HG03378 (cell line): ENCODE data around the gene ANKS1A.
A peak's percentile ranks its signal among the peaks of the same experiment; 100 is the strongest.
"Not testable (repeated sequence)": the region's sequence is repeated elsewhere in the genome, so short reads cannot be mapped to it uniquely, and the experiment has no call there.

Experiments
- ATAC-seq: cut with Tn5 transposase; IDR thresholded peaks from one replicate; pipeline ENCODE4 v1.9.1; 2021; ENCODE audit warnings: mild to moderate bottlenecking, moderate library complexity; ENCODE audit not compliant: unreplicated experiment

ANKS1A gene

GRCh38 chr6:34884996-34885395 is 4.1 kb upstream of the ANKS1A start:
- no peak for ATAC-seq

DNA sequence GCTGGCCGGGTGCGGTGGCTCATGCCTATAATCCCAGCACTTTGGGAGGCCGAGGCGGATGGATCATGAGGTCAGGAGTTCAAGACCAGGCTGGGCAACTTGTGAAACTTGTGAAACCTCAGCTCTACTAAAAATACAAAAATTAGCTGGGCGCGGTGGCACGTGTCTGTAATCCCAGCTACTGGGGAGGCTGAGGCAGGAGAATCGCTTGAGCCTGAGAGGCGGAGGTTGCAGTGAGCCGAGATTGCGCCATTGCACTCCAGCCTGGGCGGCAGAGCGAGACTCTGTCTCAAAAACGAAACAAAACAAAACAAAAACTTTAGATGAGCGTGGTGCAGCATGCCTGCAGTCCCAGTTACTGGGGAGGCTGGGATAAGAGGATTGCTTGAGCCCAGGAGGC is 3.2 kb upstream of the ANKS1A start:
- ATAC-seq, result not testable (repeated sequence)

GRCh38 chr6:34887753-34888513 is 1.1 kb upstream of the ANKS1A start, which contains the start of gene TAF11:
TSS of gene TAF11 (minus strand) at chr6:34888042. CDS start at chr6:34887957, 85 bp downstream.
- peak; percentile 73 for ATAC-seq

DNA sequence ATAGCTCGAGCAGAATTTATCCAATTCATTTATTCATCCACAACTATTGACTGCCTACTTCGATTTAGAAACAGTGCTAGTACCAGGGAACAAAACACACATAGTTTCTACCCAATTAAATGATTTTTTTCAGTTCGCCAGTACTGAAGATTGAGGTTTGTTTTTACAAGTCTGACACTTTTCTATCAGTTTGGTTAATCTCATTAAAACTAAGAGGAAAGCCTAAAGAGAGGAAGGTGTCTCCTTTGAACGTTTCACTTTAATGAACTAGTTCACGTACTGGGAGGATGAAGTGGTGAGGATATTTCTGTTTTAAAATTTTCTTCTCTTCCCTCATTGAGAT is 570 bp upstream of the ANKS1A start:
- no peak for ATAC-seq

DNA sequence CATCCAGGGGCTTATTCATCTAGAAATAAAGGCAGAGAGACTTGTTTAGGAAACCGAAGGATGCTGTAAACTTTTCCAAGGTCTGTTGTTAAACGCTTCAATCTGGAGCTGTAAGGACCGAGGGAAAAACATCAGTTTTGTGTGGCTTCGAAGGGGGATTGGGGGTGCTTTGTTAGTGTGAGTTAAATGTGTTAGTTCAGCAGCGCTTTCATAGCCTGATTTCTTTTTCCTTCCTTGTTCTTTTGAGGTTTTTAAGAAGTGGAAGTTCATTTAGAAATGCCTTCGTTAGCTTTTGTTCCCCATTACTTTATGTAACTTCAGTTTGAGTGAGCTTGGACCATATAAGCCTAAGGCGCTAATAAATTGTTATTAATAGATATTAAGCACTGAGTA is 1.5 kb downstream of the ANKS1A start:
- ATAC-seq, result no peak

- ATAC-seq, result no peak
Observed at GRCh38 chr6:34891296-34891695, 2.2 kb downstream of the ANKS1A start.

GRCh38 chr6:34894693-34895092 is 5.6 kb downstream of the ANKS1A start:
- no peak for ATAC-seq

GRCh38 chr6:34897130-34897529 is 8.1 kb downstream of the ANKS1A start:
- no peak for ATAC-seq

DNA sequence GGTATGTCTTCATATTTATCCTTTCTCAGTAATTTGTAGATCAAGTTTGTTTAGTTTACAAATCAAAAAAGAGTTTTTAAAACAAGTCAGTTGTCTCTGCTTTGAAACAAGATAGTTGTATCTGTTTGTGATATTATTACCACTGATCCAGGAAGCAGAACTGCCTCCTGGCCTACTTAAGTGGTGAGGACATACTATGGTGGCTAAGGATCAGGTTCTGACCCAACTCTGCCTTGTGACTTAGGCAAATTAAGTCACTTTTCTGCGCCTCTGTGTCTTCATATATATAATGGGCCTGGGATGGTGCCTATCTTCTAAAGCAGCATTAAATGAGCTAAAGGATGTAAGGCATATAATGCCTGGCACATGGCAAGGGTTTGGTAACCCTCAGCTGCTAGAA is 8.7 kb downstream of the ANKS1A start:
- no peak for ATAC-seq

GRCh38 chr6:34899748-34900147 is 10.7 kb downstream of the ANKS1A start:
- not testable (repeated sequence) for ATAC-seq

DNA sequence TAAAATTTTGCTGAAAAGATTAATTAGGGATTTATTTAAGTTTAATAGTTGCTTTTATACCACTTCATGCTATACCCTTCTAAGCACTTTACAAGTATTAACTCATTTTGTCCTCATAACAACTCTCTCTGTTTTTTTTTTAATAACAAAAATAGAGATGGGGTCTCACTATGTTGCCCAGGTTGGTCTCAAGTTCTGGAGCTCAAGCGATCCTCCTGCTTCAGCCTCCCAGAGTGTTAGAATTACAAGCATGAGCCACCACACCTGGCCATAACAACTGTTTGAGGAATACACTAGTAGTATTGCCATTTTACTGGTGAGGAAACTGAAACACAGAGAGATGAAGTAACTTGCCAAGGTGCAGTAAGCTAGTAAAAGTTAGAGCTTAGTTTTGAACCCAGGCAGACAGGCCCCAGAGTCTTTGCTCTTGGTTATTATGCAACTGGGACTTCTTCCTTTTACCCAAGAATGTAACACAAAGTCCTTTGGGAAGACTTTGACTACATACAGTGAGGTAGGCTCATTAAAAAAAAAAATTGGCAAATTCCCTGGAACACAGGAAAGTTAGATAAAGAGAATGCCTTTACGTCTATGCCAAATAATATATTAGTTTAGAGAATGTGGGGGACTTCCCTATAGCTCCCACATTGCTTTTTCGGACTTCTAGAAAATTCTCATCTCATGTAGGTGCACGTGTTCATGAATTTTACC is 11.4 kb downstream of the ANKS1A start:
- ATAC-seq, result no peak

DNA sequence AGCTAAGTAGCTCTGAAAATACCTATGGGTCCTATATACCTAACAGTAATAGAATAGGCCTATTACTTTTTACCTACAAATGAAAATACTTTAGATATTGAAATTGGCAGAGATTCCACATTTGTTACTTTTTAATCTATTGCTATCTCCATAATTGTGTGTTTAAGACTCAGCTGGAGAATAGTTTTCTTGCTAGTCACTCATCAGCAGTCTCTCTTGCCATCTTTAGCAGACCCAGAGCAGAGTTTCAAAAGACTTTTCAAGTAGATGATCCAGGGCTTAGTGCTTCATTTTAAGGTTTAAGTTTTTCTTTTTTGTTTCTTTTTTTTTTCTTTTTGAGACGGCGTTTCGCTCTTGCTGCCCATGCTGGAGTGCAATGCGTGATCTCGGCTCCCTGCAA is 12.9 kb downstream of the ANKS1A start:
- ATAC-seq, result no peak

DNA sequence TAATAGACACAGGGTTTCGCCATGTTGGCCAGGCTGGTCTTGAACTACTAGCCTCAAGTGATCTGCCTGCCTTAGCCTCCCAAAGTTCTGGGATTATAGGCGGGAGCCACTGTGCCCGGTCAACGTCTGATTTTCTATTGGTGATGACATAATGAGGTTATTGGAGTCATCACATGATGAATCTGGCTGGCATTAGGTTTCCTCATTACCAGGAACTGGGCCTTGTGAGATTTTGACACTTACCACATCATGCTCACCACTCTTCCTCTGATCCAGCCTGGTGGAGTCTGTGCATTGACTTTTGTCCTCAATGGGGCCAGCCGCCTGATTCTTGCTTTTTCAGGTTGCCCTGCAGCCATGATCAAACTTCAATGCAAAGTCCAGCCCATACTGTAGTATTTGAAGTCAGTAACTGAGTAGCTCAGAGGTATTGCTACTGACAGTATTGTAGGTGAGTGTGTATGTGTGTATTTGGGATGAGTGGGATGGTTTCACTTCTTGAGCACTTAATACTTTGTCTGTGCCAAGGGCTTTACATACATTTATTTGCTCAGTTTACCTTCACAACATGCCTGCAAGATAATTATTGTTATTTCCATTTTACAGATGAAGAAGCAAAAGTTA is 16.0 kb downstream of the ANKS1A start:
- ATAC-seq, result no peak

DNA sequence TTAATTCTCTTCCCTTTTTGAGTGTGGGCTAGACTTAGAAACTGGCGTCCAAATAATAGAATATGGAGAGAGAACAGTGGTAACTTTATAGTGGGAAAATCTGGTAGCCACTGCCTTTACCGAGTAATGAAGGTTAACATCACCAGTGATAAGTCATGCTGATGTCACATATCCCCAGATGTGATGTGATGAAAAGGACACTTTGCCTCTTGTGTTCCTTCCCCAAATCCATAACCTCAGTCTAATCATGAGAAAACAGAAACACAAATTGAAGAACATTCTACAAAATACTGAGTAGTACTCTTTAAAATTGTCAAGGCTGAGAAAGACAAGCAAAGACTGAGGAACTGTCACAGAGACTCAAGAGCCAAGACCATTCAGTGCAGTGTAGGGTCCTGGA is 17.8 kb downstream of the ANKS1A start:
- no peak for ATAC-seq

DNA sequence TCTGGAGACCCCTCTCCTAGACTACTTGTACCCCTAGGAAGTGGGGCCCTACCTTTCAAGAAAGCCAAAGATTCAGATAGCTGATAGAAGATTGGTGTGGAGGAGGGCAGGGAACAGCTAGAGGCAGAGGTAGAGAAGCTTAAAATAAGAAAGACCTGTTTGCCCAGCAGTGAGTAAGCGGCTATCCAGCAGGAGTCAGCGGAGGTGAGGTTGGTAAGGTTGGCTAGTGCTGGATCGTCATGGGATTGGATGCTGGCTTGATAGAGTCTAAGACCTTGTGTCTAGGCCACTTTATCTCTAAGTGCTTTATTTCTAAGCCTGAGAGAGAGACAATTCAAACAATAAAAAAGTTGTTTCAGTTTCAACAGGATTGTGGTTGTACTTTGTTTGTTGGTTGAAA is 19.1 kb downstream of the ANKS1A start:
- ATAC-seq, result no peak

DNA sequence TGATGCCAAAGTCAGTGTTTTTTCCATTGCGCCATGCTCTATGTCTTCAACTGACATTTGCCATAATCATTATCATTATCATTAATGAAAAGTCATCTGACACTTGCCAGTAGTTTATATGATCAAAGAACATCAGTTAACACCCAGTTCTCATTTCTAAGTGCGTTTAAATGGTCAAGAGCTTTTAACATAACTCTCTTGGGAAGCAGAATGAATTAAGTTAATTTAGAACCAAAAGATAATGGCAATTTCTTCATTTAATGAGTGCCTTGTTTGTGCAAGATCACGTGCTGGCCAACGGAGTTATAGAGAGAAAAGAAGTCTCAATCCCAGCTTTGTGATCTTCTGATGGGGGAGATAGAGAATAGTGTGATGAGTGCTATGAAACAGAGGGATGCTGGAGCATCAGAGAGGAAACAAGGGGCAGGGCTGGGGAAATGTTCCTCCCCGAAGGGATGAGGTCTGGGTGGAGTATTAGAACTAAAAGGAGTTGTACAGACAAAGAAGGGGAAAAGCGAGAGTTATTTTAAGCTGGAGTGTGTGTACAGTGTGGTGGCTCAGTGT is 20.3 kb downstream of the ANKS1A start:
- no peak for ATAC-seq

DNA sequence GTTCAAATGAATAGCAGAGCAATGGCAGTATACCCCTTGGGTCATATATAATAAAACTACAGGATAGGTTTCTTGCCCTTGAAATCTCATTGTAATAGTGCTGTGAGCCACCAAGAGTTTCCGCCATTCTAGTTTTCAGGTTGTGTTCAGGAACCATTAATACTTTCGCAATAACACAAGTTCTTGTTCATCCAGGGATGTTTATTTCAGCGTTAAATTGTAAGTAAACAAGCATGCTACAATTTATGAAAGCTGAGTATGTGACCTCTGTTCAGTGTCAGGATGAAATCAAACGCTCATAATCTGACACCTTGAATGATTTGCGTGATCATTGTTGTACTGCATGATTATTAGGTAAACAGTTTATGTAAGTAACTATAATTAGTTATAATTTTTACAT is 22.8 kb downstream of the ANKS1A start:
- no peak for ATAC-seq

- ATAC-seq, result peak; percentile 54
Observed at GRCh38 chr6:34912715-34913464, 23.8 kb downstream of the ANKS1A start.

DNA sequence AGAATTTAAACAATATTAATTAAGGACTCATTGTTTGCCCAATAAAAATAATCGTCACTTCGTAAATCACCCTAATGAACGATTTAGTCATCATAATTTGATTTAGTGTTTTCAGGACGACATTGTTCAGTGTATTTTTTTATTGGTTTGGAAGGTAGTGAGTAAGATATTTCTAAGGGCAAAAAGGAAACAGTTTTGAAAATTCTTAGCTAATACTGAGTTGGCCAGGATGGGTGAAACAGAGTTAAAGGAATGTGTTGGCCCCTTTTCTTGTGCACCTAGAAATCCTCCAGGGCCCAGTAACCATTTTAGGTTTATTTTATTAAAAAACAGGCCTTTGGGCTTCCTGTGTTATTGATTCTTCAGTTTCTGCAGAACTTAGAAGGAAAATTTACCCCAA is 25.3 kb downstream of the ANKS1A start:
- ATAC-seq, result no peak

GRCh38 chr6:34916348-34916967 is 27.4 kb downstream of the ANKS1A start:
- no peak for ATAC-seq
